Endothelial cell (in vitro differentiated cells): ENCODE data around the gene TECR. TPM values are rescaled to one million over a fixed set of nuclear protein-coding genes. Genes with fewer than 3 reads are reported as not detected.
"Not testable (repeated sequence)": the region's sequence is repeated elsewhere in the genome, so short reads cannot be mapped to it uniquely, and the experiment has no call there.

Experiments
- DNase-seq: peaks from one replicate; pipeline ENCODE4 v3.0.0; 2021; ENCODE audit warnings: low spot score
- H3K27ac Mint-ChIP-seq: one replicate; pipeline ENCODE4 v1.8.0; 2021; ENCODE audit warnings: mixed read lengths, inconsistent platforms; ENCODE audit not compliant: unreplicated experiment
- H3K27me3 Mint-ChIP-seq: one replicate; pipeline ENCODE4 v1.8.0; 2021; ENCODE audit warnings: mild to moderate bottlenecking, moderate library complexity, mixed read lengths, inconsistent platforms; ENCODE audit not compliant: unreplicated experiment
- H3K36me3 Mint-ChIP-seq: one replicate; pipeline ENCODE4 v1.8.0; 2021; ENCODE audit warnings: mild to moderate bottlenecking, low read depth, mixed read lengths, inconsistent platforms; ENCODE audit not compliant: unreplicated experiment
- H3K4me1 Mint-ChIP-seq: one replicate; pipeline ENCODE4 v1.8.0; 2021; ENCODE audit warnings: mild to moderate bottlenecking, mixed read lengths, inconsistent platforms; ENCODE audit not compliant: unreplicated experiment
- H3K4me3 Mint-ChIP-seq: one replicate; pipeline ENCODE4 v1.8.0; 2021; ENCODE audit warnings: mild to moderate bottlenecking, mixed read lengths, inconsistent platforms; ENCODE audit not compliant: unreplicated experiment
- H3K9me3 Mint-ChIP-seq: one replicate; pipeline ENCODE4 v1.8.0; 2021; ENCODE audit warnings: mixed read lengths, inconsistent platforms; ENCODE audit not compliant: unreplicated experiment
- CTCF ChIP-seq: fragments of 200-600 bp; sonication (generic); IDR thresholded peaks from one replicate; pipeline ENCODE4 v1.5.0; 2021; ENCODE audit warnings: antibody characterized with exemption; ENCODE audit not compliant: unreplicated experiment
- total RNA-seq: library from RNA; stranded (reverse); fragmentation: NEBNext Ultra II Directional; extraction: Animal tissue kit (Norgen Biotek cat#: 25700); gene quantifications from one replicate; pipeline ENCODE4 v1.2.1, GENCODE V29; 2021; ENCODE audit not compliant: unreplicated experiment

TECR gene
- total RNA-seq, 1 donor from 2014 or later = 116 TPM

- DNase-seq = no peak
- H3K4me3 Mint-ChIP-seq = no peak overlapping the region
- no peak for TF ChIP-seq CTCF
- no peaks in the 10 kb centered on the region for H3K9me3 Mint-ChIP-seq
- H3K4me1 Mint-ChIP-seq = peaks cover 2% of the 10 kb centered on the region
- H3K27ac Mint-ChIP-seq = no peak overlapping the region
- no peaks in the 10 kb centered on the region for H3K36me3 Mint-ChIP-seq
- peaks cover 3% of the 10 kb centered on the region for H3K27me3 Mint-ChIP-seq
Observed at GRCh38 chr19:14502334-14503092, 26.9 kb upstream of the TECR start.

GRCh38 chr19:14503285-14503684 lies 26.1 kb upstream of the TECR start:
- no peak for TF ChIP-seq CTCF
- Mint-ChIP-seq H3K9me3 (no peaks in the 10 kb centered on the region), H3K27me3 (peaks cover 3% of the 10 kb centered on the region), H3K27ac (peak overlapping the region; percentile 16), H3K4me1 (no peaks in the 10 kb centered on the region), H3K4me3 (no peak overlapping the region), H3K36me3 (no peaks in the 10 kb centered on the region)
- no peak for DNase-seq

GRCh38 chr19:14504575-14504974 lies 24.8 kb upstream of the TECR start:
- not testable (repeated sequence) for H3K36me3 Mint-ChIP-seq, H3K4me1 Mint-ChIP-seq, H3K9me3 Mint-ChIP-seq, H3K27ac Mint-ChIP-seq, H3K27me3 Mint-ChIP-seq, H3K4me3 Mint-ChIP-seq, DNase-seq

GRCh38 chr19:14505488-14506239 lies 23.7 kb upstream of the TECR start:
- H3K4me1 Mint-ChIP-seq = no peaks in the 10 kb centered on the region
- H3K9me3 Mint-ChIP-seq = no peaks in the 10 kb centered on the region
- H3K27ac Mint-ChIP-seq = no peak overlapping the region
- TF ChIP-seq CTCF = peak; percentile 78
- H3K4me3 Mint-ChIP-seq = no peak overlapping the region
- no peaks in the 10 kb centered on the region for H3K36me3 Mint-ChIP-seq
- peaks cover 3% of the 10 kb centered on the region for H3K27me3 Mint-ChIP-seq
- DNase-seq = peak; percentile 82

GRCh38 chr19:14507704-14508542 lies 21.5 kb upstream of the TECR start:
- DNase-seq = no peak
- Mint-ChIP-seq H3K36me3 (no peaks in the 10 kb centered on the region), H3K4me1 (no peaks in the 10 kb centered on the region), H3K27me3 (peaks cover 3% of the 10 kb centered on the region), H3K27ac (no peak overlapping the region), H3K4me3 (no peak overlapping the region), H3K9me3 (no peaks in the 10 kb centered on the region)
- TF ChIP-seq CTCF = no peak
